DMS53 treated with DMSO at 0.1 percent for 48 hours (cell line): ENCODE results near the gene SLC5A3.

Experiments
- DNase-seq: peaks from one replicate; lab custom pipeline; 2025; ENCODE audit not compliant: unreplicated experiment; lab: John Stamatoyannopoulos, UW

Gene SLC5A3

GRCh38 chr21:34065027-34065426 is 8.4 kb upstream of the SLC5A3 start:
- no peak for DNase-seq

GRCh38 chr21:34071683-34072082 is 1.7 kb upstream of the SLC5A3 start:
- no peak for DNase-seq

DNA sequence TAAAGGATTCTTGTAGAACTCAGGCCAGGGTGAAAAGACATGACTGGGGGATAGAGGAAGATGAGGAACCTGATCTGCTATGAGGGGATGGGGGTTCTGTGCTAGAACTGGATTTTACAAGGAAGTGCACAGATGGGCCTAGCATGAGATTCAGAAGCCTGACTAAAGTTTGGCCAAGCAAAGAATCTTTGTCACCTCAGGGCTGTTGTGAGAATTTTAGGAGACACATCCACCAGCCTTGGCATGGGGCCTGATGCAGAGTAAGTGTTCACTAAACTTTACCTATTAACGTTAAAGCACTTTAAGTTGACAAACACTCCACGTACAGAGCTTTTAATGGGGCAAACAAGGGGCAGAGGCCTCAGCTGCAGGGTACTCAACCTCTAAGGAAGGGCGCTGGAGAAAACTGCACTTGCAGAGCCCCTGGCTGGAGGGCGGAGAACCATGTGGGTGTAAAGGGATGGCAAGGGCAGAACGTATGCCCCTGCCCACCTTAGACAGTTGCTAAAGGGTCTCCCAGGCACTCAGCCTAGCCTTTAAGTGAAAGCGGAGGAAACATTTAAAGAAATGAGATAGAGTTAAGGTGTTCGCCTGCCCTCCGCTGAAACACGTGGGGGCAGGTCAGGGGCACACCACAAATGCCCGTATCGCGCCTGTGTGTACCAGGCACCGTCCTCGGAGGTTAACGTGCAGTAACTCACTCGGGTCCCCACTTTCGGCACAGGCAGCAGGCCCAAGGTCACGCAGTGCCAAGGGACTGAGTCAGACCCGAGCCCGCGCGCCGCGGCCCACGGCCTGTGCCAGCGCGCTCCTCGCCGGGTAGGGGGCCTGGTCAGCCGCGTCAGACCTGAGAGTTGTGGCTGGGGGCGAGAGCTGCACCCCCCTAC is 990 bp upstream of the SLC5A3 start:
- DNase-seq, result no peak

DNA sequence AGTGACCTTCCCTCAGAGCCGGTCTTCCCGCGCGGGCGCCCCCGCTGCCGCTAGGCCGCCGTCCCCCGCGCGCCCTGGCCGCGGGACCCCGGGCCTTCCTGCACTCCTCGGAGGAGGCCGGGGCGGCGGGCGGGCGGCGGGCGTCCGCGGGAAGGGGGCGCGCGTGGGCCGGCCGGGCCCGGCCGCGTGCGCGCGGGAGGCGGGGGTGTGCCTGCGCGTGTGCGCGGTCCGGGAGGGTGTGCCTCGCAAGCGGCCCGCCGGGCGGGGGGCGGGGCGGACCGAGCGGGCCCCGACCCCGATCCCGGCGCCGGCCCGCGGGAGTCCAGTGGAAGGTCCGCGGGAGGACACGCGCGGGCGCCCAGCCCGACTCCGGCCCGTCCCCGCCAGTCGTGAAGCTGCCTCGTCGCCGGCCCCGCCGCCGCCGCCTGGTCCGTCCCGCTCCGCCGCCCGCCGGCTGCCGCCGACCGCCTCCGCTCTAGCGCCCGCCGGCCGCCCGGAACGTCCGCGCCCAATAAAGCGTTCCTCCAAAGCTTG is 438 bp downstream of the SLC5A3 start:
- DNase-seq, result no peak

GRCh38 chr21:34074283-34075090 is 1.1 kb downstream of the SLC5A3 start:
- DNase-seq, result no peak

DNA sequence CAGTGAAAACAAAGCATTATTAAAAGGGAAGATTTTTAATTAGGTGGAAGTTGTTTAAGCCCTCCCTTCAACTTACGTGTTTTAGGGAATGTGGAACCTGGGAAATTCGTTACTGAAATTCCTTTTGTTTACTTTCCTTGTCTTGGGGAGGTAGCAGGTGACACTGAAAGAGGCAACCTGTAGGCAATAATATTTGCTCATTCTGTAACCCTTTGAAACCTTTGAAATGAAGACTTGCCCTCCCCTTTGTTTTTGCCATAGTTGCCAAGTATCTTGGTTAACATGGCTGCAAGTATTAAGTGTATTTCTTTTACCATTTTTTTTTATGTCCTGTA is 1.7 kb downstream of the SLC5A3 start:
- no peak for DNase-seq

DNA sequence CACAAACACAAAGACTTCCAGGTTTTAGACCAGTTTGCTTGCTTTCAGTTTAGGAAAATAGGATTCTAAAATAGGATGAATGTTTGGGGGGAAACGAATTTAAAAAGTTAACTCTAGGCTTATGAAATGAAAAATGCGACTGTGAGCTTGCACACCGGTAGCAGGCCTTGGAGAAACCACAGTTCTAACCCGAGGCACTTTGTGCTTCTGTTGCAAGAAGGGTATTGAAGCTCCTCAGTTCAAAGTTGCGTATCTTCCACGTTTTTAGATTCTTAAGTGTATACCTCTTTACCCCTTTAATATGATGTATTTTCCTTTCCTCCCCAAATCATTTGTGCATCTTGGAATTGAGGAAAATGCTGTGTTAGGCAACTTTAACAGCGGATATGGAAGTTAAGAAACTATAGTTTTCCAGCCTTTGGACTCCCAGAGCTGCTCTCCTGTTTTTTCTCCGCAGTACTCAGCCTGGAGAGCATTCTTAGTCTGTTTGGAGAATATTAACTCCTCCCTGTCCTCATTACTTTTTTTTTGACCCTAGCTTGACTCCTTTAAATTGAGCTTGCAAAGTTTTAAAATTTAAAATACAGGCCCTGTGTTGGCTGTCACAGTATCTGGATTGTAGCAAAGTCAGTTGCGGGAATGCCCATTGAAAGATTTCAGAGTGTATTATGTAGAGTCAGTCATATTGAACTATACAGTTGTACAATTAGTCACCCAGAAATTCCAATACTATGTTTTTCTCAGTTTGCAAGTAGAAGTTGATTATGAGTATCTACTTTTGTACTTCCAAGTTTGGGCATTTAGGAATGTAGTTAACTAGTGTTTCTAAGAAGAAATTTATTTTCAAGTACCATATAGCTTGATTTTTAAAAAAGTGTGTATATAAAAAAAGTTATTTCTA is 2.6 kb downstream of the SLC5A3 start:
- DNase-seq, result no peak

DNA sequence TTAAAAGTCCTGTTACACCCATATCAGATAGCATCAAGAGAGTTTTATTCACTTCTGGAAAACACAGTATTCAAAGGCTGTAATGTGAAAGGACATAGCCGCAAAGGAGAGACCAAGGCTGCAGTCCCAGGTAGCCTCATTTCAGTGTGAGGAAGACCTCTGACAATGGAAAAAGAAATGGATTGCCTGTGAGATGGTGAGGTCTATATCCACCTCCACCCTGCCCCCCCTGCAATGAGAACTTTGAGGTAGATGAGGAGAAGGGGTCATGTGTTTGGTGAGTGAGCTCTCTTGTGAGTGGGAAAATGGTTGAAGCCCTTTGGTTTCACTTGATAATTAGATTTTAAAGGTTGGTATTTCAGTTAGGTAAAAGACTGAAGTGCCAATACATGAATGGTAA is 3.5 kb downstream of the SLC5A3 start:
- no peak for DNase-seq

- DNase-seq, result no peak
These were observed 4.5 kb downstream of the SLC5A3 start for GRCh38 chr21:34077888-34078287.

DNA sequence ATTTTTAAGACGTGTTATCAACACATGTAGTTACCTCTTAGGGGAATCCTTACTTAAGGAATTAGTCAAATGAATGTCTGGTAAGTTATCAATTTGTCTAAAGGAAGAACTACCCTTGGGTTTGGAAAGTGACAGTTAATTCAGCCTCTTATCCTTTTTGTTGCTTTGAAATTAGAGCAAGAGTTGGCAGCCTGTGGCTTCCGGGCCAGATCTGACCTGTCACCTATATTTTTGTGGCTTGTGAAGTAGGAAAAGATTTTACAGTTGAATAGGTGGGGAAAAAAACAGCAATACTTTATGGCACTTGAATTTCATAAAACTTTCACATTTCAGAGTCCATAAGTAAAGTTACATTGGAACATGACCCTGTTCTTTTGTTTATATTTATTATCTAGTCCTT is 5.5 kb downstream of the SLC5A3 start:
- DNase-seq, result no peak

GRCh38 chr21:34080710-34081109 is 7.3 kb downstream of the SLC5A3 start:
- DNase-seq, result no peak

GRCh38 chr21:34082769-34083168 is 9.4 kb downstream of the SLC5A3 start:
- no peak for DNase-seq

- no peak for DNase-seq
These were observed 10.0 kb downstream of the SLC5A3 start for GRCh38 chr21:34083357-34083756.

DNA sequence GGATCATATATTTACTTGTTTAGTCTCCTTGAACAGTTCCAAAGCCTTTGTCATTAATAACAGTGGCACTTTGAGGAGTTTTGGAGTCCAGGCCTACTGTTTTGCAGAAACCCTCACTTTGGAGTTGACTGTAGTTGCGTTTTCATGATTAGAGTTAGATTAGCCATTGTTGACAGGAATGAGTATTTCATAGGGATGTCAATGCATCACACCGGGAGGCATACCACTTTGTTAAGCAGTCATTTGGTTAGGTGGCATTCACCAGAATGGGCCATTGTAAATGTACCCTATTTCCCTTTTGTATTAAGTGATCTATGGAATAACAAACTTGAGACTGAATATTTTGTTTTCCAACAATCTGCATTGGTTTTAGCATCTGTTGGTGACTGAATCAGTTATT is 11.8 kb downstream of the SLC5A3 start:
- DNase-seq, result no peak

GRCh38 chr21:34086887-34087306 is 13.5 kb downstream of the SLC5A3 start:
- no peak for DNase-seq

GRCh38 chr21:34088752-34089151 is 15.4 kb downstream of the SLC5A3 start:
- no peak for DNase-seq

GRCh38 chr21:34091032-34091431 is 17.7 kb downstream of the SLC5A3 start:
- DNase-seq, result no peak

DNA sequence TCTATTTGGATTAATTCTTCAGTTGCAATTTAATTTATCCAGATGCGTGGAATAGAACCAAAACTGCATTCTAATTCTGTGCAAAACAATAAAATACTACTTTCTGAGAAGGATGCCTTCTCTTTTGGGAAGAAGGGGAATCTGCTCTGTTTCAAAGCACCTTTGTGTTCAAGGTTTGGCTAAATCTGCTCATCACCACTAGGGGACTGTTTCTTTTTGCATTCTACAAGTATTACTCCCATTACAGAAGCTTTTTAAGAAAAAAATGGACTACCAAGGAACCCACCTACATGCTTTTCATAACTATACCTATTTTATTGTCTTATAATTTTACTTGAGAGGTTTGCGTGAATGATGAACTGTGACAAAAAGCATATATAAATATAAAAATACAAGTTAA is 18.2 kb downstream of the SLC5A3 start:
- no peak for DNase-seq

GRCh38 chr21:34092262-34092921 is 19.0 kb downstream of the SLC5A3 start:
- DNase-seq, result no peak

GRCh38 chr21:34093083-34093482 is 19.7 kb downstream of the SLC5A3 start:
- no peak for DNase-seq

- DNase-seq, result no peak
These were observed 21.6 kb downstream of the SLC5A3 start for GRCh38 chr21:34094949-34095348.
